ENCODE data around the gene LSP1.

DNA sequence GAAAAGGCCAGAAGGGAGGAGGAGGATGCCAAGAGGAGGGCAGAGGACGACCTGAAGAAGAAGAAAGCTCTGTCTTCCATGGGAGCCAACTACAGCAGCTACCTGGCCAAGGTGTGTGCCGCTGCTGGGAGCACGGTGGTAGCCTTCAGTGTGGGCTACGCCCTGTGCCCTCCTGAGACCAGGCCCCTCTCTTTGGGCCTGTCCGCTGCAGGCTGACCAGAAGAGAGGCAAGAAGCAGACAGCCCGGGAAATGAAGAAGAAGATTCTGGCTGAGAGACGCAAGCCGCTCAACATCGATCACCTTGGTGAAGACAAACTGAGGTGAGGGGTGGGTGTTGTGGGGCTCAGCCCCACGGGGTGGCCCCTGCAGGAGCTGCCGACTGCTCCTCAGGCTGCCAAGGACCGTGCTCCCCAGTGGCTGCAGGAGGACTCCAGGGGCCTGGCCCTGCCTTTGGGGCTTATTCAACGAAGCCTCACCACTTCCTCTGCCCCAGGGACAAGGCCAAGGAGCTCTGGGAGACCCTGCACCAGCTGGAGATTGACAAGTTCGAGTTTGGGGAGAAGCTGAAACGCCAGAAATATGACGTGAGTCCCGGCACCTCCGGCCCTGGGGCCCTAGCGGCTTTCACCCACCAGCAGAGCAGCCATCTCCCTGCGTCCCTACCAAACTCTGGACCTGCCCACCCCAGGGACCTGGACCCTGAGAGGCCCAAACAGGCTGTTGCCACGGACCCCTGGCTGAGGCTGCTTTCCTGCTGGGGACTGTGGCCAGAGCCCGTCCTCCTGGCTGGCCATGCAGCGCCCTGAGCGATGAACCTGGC, 81.7 kb downstream of the LSP1 start:
- no peak for TF ChIP-seq EP300 (conservative IDR thresholded peaks at IDR 0.05; ENCODE audit: poor library complexity, severe bottlenecking)
- TF ChIP-seq, protein P1, sequence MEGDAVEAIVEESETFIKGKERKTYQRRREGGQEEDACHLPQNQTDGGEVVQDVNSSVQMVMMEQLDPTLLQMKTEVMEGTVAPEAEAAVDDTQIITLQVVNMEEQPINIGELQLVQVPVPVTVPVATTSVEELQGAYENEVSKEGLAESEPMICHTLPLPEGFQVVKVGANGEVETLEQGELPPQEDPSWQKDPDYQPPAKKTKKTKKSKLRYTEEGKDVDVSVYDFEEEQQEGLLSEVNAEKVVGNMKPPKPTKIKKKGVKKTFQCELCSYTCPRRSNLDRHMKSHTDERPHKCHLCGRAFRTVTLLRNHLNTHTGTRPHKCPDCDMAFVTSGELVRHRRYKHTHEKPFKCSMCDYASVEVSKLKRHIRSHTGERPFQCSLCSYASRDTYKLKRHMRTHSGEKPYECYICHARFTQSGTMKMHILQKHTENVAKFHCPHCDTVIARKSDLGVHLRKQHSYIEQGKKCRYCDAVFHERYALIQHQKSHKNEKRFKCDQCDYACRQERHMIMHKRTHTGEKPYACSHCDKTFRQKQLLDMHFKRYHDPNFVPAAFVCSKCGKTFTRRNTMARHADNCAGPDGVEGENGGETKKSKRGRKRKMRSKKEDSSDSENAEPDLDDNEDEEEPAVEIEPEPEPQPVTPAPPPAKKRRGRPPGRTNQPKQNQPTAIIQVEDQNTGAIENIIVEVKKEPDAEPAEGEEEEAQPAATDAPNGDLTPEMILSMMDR (IDR thresholded peaks at IDR 0.05; ENCODE audit: poor library complexity, severe bottlenecking) = no peak
- TF ChIP-seq EZH2 (IDR thresholded peaks at IDR 0.05; ENCODE audit: borderline replicate concordance, insufficient read depth, low read length, poor library complexity, severe bottlenecking) = no peak
- no peak for TF ChIP-seq RAD21 (conservative IDR thresholded peaks at IDR 0.05)

Data from neural cell (in vitro differentiated cells).